ENCODE measurements around the gene SGSM2. TPM values are rescaled to one million over a fixed set of nuclear protein-coding genes. Genes with fewer than 3 reads are reported as not detected.

SGSM2 gene
- total and polyA plus RNA-seq, 2 of the 8 experiments (the other 6 are each of a cell fraction or from before 2014, with no cell fraction given), result 44.5 to 77.7 TPM

DNA sequence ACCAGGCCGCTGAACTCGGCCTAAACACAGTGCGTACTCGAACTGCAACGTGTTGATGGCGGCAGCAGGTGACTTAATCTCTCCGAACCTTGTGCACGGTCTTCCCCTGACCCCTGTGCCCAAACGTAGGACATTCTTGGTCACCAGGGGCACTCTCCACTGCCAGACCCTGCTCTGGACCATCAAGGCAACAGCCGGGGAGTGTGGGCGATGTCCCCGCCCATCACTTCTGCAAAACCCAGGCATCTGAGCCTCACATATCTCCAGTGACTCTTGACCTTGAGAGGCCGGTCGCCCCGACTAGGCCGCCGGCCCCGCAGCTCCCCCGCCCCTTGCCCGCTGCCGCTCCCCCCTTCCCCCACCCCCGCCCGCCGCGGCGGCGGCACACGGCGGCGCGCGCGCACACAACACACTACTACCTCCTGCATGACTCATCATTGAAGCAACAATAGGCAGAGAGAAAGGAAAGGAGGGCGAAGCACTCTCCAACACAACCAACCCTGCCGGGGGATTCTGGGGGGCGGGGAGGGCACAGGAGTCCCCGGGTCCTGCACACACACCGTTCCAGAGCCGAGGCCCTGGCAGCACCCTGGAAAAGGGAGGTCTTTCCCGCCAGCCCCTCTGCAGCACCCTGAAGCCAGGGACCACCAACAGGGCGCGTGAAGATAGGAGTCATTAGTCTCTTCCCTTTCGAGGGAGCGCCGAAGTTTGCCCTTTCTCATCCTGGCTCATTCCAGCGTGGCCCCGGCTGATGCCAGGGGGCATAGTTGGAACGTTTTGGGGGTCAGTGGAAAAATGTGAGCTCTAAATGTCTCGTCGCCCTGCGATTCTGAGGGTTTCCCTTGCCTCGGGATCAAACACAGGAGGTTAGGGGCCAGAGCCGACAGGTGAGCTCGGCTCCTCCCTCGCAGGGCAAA, 61.6 kb downstream of the SGSM2 start:
- H3K36me3 ChIP-seq (ENCODE audit: control insufficient read depth in 2 of 4, insufficient read depth in 4 of 4, low read length in 3 of 4), result no peaks in the 10 kb centered on the region
- ChIA-PET CTCF (ENCODE audit: partially characterized antibody) (interaction anchor here (0.6 to 8.8 kb wide), 8 partner anchors 11 to 21 kb away, joined by 4 to 80 read pairs (median 6); no protein-coding TSS in a partner anchor), POLR2A (ENCODE audit: partially characterized antibody) (interaction anchor here (0.5 to 8.8 kb wide), 17 partner anchors 13 to 682 kb away, joined by 3 to 193 read pairs (median 3); partner anchors contain the start of genes METTL16, SGSM2, SMG6 and TSR1)
- H2BK15ac ChIP-seq (ENCODE audit: low read length), result peak overlapping the region; percentile 98
- H3K23me2 ChIP-seq (ENCODE audit: low read depth, low read length), result peaks cover 23% of the 10 kb centered on the region
- peak overlapping the region; percentile 90 for H4K5ac ChIP-seq (ENCODE audit: insufficient read length, low read depth, low read length)
- H3K4me1 ChIP-seq (replicated peaks in 1 of 4; ENCODE audit: control insufficient read depth in 3 of 4, insufficient read depth in 4 of 4, low read length in 3 of 4), result peaks cover 11 to 44% (median 31%) of the 10 kb centered on the region in 4 experiments
- peak overlapping the region; percentile 94 to 98 for H3K4me2 ChIP-seq (ENCODE audit: insufficient read depth in 1 of 2, low read depth in 2 of 2, low read length in 2 of 2)
- H3K4me3 ChIP-seq (ENCODE audit: extremely low read depth in 1 of 4, insufficient read depth in 2 of 4, low read depth in 3 of 4, low read length in 4 of 4), result peak overlapping the region; percentile 84 to 96 (median 86)
- H3K27me3 ChIP-seq (replicated peaks in 1 of 4; ENCODE audit: control insufficient read depth in 3 of 4, extremely low read depth in 1 of 4, insufficient read depth in 3 of 4, low read length in 3 of 4), result peaks cover 0 to 2% (median 0%) of the 10 kb centered on the region in 4 experiments; a peak in 2 of 7 replicates
- H4K91ac ChIP-seq (replicated peaks; ENCODE audit: insufficient read length, low read length), result peak overlapping the region; percentile 94
- peaks cover 8 to 19% of the 10 kb centered on the region in 2 experiments for H4K20me1 ChIP-seq (replicated peaks in 1 of 2; ENCODE audit: control insufficient read depth in 1 of 2, insufficient read depth in 2 of 2, low read length in 2 of 2)
- peaks cover 0 to 38% of the 10 kb centered on the region in 2 experiments; a peak in 2 of 4 replicates for H3K79me2 ChIP-seq (ENCODE audit: control insufficient read depth in 1 of 2, insufficient read depth in 2 of 2, low read length in 2 of 2)
- no peak overlapping the region for H3K14ac ChIP-seq (ENCODE audit: insufficient read length)
- H2BK12ac ChIP-seq (ENCODE audit: low read depth, low read length), result peak overlapping the region; percentile 99
- H2BK5ac ChIP-seq (ENCODE audit: low read depth, low read length), result peak overlapping the region; percentile 96
- H3K9ac ChIP-seq (replicated peaks in 1 of 4; ENCODE audit: extremely low read depth in 1 of 4, low read depth in 3 of 4, low read length in 3 of 4), result peak overlapping the region; percentile 68 to 95 (median 86)
- H2AK5ac ChIP-seq (ENCODE audit: low read depth, low read length), result peak overlapping the region; percentile 97
- H4K8ac ChIP-seq (ENCODE audit: extremely low read depth, insufficient read depth, low read length), result peak overlapping the region; percentile 96
- FAIRE-seq (no peak), DNase-seq (ENCODE audit: low read depth in 1 of 2, low spot score in 2 of 2) (peak in 1 of 2 experiments; percentile 74)
- no peaks in the 10 kb centered on the region for H3K9me3 ChIP-seq (ENCODE audit: insufficient read depth in 2 of 2, low read depth in 1 of 2, low read length in 1 of 2)
- WGBS, 2 experiments (ENCODE audit: extremely low coverage in 1 of 2, insufficient coverage in 1 of 2, insufficient read length in 1 of 2, insufficient replicate concordance in 2 of 2, low coverage in 1 of 2, low lambda C conversion rate in 2 of 2, missing lambda C conversion rate in 1 of 2), result 14% methylated on average over 19 of the region's 55 CpGs; no CpG with 5 or more reads in 1 of the 2 experiments
- peak overlapping the region; percentile 96 for H3K27ac ChIP-seq (ENCODE audit: low read depth, low read length)
- peaks cover 24% of the 10 kb centered on the region for H3K79me1 ChIP-seq (ENCODE audit: low read depth, low read length)
- H2BK20ac ChIP-seq (ENCODE audit: low read length), result peak overlapping the region; percentile 87
- peak overlapping the region; percentile 74 for H2BK120ac ChIP-seq (replicated peaks; ENCODE audit: low read depth, low read length)
- H3K4ac ChIP-seq (replicated peaks; ENCODE audit: insufficient read length, low read depth, low read length), result peak overlapping the region; percentile 90
- H2AFZ ChIP-seq (ENCODE audit: low read length), result 0 out of 2 replicates have a peak overlapping the region, but pooled peaks have one; percentile 43
- H3K18ac ChIP-seq (ENCODE audit: extremely low read depth, low read length), result peak overlapping the region; percentile 96
- H3K56ac ChIP-seq (replicated peaks; ENCODE audit: insufficient read length, low read depth, low read length), result peak overlapping the region; percentile 94
- no peak overlapping the region for H3K23ac ChIP-seq (ENCODE audit: insufficient read length)
- TF ChIP-seq, protein P1, sequence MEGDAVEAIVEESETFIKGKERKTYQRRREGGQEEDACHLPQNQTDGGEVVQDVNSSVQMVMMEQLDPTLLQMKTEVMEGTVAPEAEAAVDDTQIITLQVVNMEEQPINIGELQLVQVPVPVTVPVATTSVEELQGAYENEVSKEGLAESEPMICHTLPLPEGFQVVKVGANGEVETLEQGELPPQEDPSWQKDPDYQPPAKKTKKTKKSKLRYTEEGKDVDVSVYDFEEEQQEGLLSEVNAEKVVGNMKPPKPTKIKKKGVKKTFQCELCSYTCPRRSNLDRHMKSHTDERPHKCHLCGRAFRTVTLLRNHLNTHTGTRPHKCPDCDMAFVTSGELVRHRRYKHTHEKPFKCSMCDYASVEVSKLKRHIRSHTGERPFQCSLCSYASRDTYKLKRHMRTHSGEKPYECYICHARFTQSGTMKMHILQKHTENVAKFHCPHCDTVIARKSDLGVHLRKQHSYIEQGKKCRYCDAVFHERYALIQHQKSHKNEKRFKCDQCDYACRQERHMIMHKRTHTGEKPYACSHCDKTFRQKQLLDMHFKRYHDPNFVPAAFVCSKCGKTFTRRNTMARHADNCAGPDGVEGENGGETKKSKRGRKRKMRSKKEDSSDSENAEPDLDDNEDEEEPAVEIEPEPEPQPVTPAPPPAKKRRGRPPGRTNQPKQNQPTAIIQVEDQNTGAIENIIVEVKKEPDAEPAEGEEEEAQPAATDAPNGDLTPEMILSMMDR (IDR thresholded peaks at IDR 0.05; ENCODE audit: control extremely low read depth in 1 of 3, insufficient read depth in 1 of 3, low read depth in 1 of 3, low read length in 3 of 3), result peak in 2 of 3 experiments; percentile 0 to 2; a peak in 2 of 4 replicates
- peak; percentile 76 for TF ChIP-seq ASH2L (IDR thresholded peaks at IDR 0.05; ENCODE audit: low read length)
- peak; percentile 25 to 75 for TF ChIP-seq POLR2A (IDR thresholded peaks at IDR 0.05; ENCODE audit: control extremely low read depth in 1 of 2, low read depth in 2 of 2, low read length in 2 of 2)
- TF ChIP-seq SIRT6 (IDR thresholded peaks at IDR 0.05; ENCODE audit: low read length), result peak; percentile 56
- TF ChIP-seq EGR1 (IDR thresholded peaks at IDR 0.05; ENCODE audit: borderline replicate concordance, low read depth, low read length), result 0 out of 2 replicates have a peak, but pooled peaks have one; percentile 33
- 0 out of 2 replicates have a peak, but pooled peaks have one; percentile 18 for TF ChIP-seq SUZ12 (IDR thresholded peaks at IDR 0.05; ENCODE audit: low read length)
- TF ChIP-seq CREB1 (IDR thresholded peaks at IDR 0.05), result 0 out of 2 replicates have a peak, but pooled peaks have one; percentile 42
- peak in 1 of 2 experiments; percentile 21; a peak in 1 of 4 replicates for TF ChIP-seq SIN3A (conservative IDR thresholded peaks at IDR 0.05 in 1 of 2, IDR thresholded peaks at IDR 0.05 in 1 of 2; ENCODE audit: low read depth in 1 of 2, low read length in 2 of 2)

Data from H1 (cell line).